HepG2 (cell line): ENCODE measurements around the gene ST8SIA6. TPM values are rescaled to one million over a fixed set of nuclear protein-coding genes. Genes with fewer than 3 reads are reported as not detected.

Source experiments
- ATAC-seq: fragments of 200-7000 bp; cut with Tn5 transposase; 3 replicates; pipeline ENCODE4 v1.9.1; 2020; ENCODE audit warnings: mild to moderate bottlenecking, moderate library complexity
- BruUV-seq: library from RNA; stranded (reverse); fragments of 400-500 nt; replicated peaks from 2 replicates; lab custom pipeline; 2021; lab: Mats Ljungman, UMichigan
- CTCF ChIA-PET: fragments of 300-600 bp; formaldehyde crosslinking; extraction: SDS; loops from one replicate; lab custom pipeline; 2021; ENCODE audit warnings: low total read pairs, inconsistent platforms, low intra/inter-chr PET ratio; lab: Yijun Ruan, JAX
- POLR2A ChIA-PET: fragments of 350-600 bp; sonication (Branson Sonifier 250); formaldehyde crosslinking; loops from one replicate; lab custom pipeline; 2020; ENCODE audit warnings: antibody characterized with exemption, inconsistent platforms; lab: Yijun Ruan, JAX
- DNase-seq: peaks from one replicate; pipeline ENCODE4 v3.0.0-alpha.2; 2015; ENCODE audit warnings: low spot score
- FAIRE-seq: peaks from 3 replicates; lab custom pipeline; 2011; peaks lifted over from hg19 to GRCh38; lab: Jason Lieb, UNC
- H2AFZ ChIP-seq: one replicate; pipeline ENCODE4 v1.6.1; 2011; ENCODE audit warnings: low read length, inconsistent platforms
- H3K27ac ChIP-seq: fragments of 300-600 bp; 3 replicates; pipeline ENCODE4 v1.8.0; 2011; ENCODE audit warnings: mixed run types, mild to moderate bottlenecking, mixed read lengths, low read length, inconsistent platforms; ENCODE audit not compliant: insufficient read depth; ENCODE audit errors: extremely low read length
- H3K27me3 ChIP-seq, 2 experiments: fragments of 200-600 bp in 1 of 2; 2 replicates in 1 of 2; 3 replicates in 1 of 2; pipeline versions ENCODE4 v1.6.0 to v1.8.0; 2011; ENCODE audit warnings: low read length in 2 of 2, mild to moderate bottlenecking in 2 of 2, moderate library complexity in 2 of 2, inconsistent platforms in 1 of 2; ENCODE audit not compliant: insufficient read depth in 2 of 2, control insufficient read depth in 1 of 2
- H3K36me3 ChIP-seq, 2 experiments: fragments of 200-600 bp in 1 of 2; replicated peaks in 1 of 2; 2 replicates in 1 of 2; 3 replicates in 1 of 2; pipeline versions ENCODE4 v1.5.1 to v1.8.0; 2011; ENCODE audit warnings: low read length in 2 of 2, inconsistent platforms in 1 of 2; ENCODE audit not compliant: insufficient read depth in 2 of 2, control insufficient read depth in 1 of 2
- H3K4me1 ChIP-seq: 2 replicates; pipeline ENCODE4 v1.5.1; 2012; ENCODE audit warnings: low read length, inconsistent platforms; ENCODE audit not compliant: insufficient read depth
- H3K4me2 ChIP-seq: 2 replicates; pipeline ENCODE4 v1.6.0; 2011; ENCODE audit warnings: low read depth, low read length, inconsistent platforms
- H3K4me3 ChIP-seq, 3 experiments: fragments of 200-600 bp in 1 of 3; sonication (generic), shearing (Covaris generic) in 1 of 3; replicated peaks in 1 of 3; 2 replicates each; pipeline ENCODE4 v1.5.1; 2011 to 2016; ENCODE audit warnings: low read length in 3 of 3, inconsistent platforms in 2 of 3, low read depth in 2 of 3, mild to moderate bottlenecking in 2 of 3, control low read depth in 1 of 3, mixed read lengths in 1 of 3; ENCODE audit not compliant: insufficient read depth in 1 of 3
- H3K79me2 ChIP-seq: one replicate; pipeline ENCODE4 v1.6.1; 2011; ENCODE audit warnings: low read length, inconsistent platforms; ENCODE audit not compliant: insufficient read depth
- H3K9ac ChIP-seq: 2 replicates; pipeline ENCODE4 v1.6.0; 2011; ENCODE audit warnings: mild to moderate bottlenecking, low read depth, low read length, inconsistent platforms; ENCODE audit not compliant: insufficient read depth
- H3K9me3 ChIP-seq: 2 replicates; pipeline ENCODE4 v1.5.1; 2012; ENCODE audit warnings: mild to moderate bottlenecking, low read length
- H4K20me1 ChIP-seq: 2 replicates; pipeline ENCODE4 v1.6.0; 2011; ENCODE audit warnings: inconsistent platforms, mild to moderate bottlenecking, low read length, moderate library complexity; ENCODE audit not compliant: insufficient read depth
- ATRX ChIP-seq: sonication (generic); formaldehyde crosslinking; IDR thresholded peaks from 2 replicates; pipeline ENCODE4 v1.4.0; 2020; ENCODE audit warnings: missing genetic modification reagents, borderline replicate concordance
- DRAP1 ChIP-seq: IDR thresholded peaks from 2 replicates; pipeline ENCODE4 v1.6.1; 2016; ENCODE audit warnings: missing genetic modification reagents, missing compliant biosample characterization
- FOSL1 ChIP-seq: sonication (generic); formaldehyde crosslinking; IDR thresholded peaks from 2 replicates; pipeline ENCODE4 v1.9.0; 2021; ENCODE audit warnings: missing genetic modification reagents, borderline replicate concordance
- HCFC1 ChIP-seq: fragments of 150-350 bp; IDR thresholded peaks from 2 replicates; pipeline ENCODE4 v1.6.1; 2014; ENCODE audit warnings: low read depth, low read length
- IRF9 ChIP-seq: sonication (generic); formaldehyde crosslinking; IDR thresholded peaks from 2 replicates; pipeline ENCODE4 v1.8.0; 2022; ENCODE audit warnings: missing genetic modification reagents, mild to moderate bottlenecking, borderline replicate concordance
- JUND ChIP-seq: sonication (generic); formaldehyde crosslinking; IDR thresholded peaks from 2 replicates; pipeline ENCODE4 v1.8.0; 2022; ENCODE audit warnings: mild to moderate bottlenecking, missing genetic modification reagents
- KLF9 ChIP-seq: IDR thresholded peaks from 2 replicates; pipeline ENCODE4 v1.6.1; 2016; ENCODE audit warnings: low read depth
- MIXL1 ChIP-seq: IDR thresholded peaks from 2 replicates; pipeline ENCODE4 v1.6.1; 2016
- MNT ChIP-seq: fragments of 450-650 bp; IDR thresholded peaks from 2 replicates; pipeline ENCODE4 v1.6.1; 2016
- RCOR2 ChIP-seq: IDR thresholded peaks from 2 replicates; pipeline ENCODE4 v1.6.1; 2016; ENCODE audit warnings: missing biosample characterization, missing genetic modification reagents
- REST ChIP-seq, 2 experiments: IDR thresholded peaks; 2 replicates each; pipeline ENCODE4 v1.6.1; 2011 to 2012; ENCODE audit warnings: low read length in 2 of 2, borderline replicate concordance in 1 of 2, low read depth in 1 of 2, mild to moderate bottlenecking in 1 of 2, moderate library complexity in 1 of 2
- RFX5 ChIP-seq: IDR thresholded peaks from 2 replicates; pipeline ENCODE4 v1.6.1; 2011; ENCODE audit warnings: low read depth, low read length, improper control_type of control experiment
- SKIL ChIP-seq: sonication (generic); formaldehyde crosslinking; IDR thresholded peaks from 2 replicates; pipeline ENCODE4 v1.8.0; 2022; ENCODE audit warnings: missing genetic modification reagents, mild to moderate bottlenecking, moderate library complexity, borderline replicate concordance
- ZNF264 ChIP-seq: sonication (generic); formaldehyde crosslinking; IDR thresholded peaks from 2 replicates; pipeline ENCODE4 v1.4.0; 2020; ENCODE audit warnings: missing genetic modification reagents
- ZNF597 ChIP-seq: sonication (generic); formaldehyde crosslinking; IDR thresholded peaks from 2 replicates; pipeline ENCODE4 v1.5.0; 2020; ENCODE audit warnings: missing genetic modification reagents
- WGBS: methylation state at CpG from one replicate; pipeline ENCODE4 v1.1.6; 2017; ENCODE audit warnings: low lambda C conversion rate; 5-methylcytosine and 5-hydroxymethylcytosine counted together
- in situ Hi-C: cut with HindIII; loops from 2 replicates; pipeline ENCODE4 v1.10.0; 2017; ENCODE audit warnings: low pct_unique_long_range_greater_than_20kb; ENCODE audit not compliant: extremely low pct_ligation_motif_present
- intact Hi-C: fragments of 100-400 bp; cut with micrococcal nuclease; formaldehyde crosslinking; loops from one replicate; pipeline ENCODE4 v1.10.0; 2022; ENCODE audit not compliant: unreplicated experiment
- polyA plus RNA-seq, 8 experiments: library from polyadenylated mRNA; depleted of rRNA in 3 of 8; stranded (reverse) in 7 of 8; unstranded in 1 of 8; fragments of >200 nt; fragmentation: Illumina TruSeq in 4 of 8; extraction: Trizol in 4 of 8; gene quantifications; 2 replicates each; pipeline versions ENCODE4 v1.2.1 to v1.2.3, GENCODE V29; 2011 to 2016; ENCODE audit warnings: low read depth in 4 of 8, missing spikeins in 1 of 8, mixed read lengths in 1 of 8; ENCODE audit not compliant: insufficient read depth in 1 of 8
- total RNA-seq, 5 experiments: library from RNA; depleted of rRNA; stranded (reverse); fragments of >200 nt; fragmentation: Illumina TruSeq; extraction: Trizol; gene quantifications; 2 replicates each; pipeline ENCODE4 v1.2.3, GENCODE V29; 2016; ENCODE audit warnings: low read depth in 1 of 5

The ST8SIA6 gene
- total and polyA plus RNA-seq, 2 of the 13 experiments (the other 11 are each of a cell fraction or from before 2014, with no cell fraction given): not detected

GRCh38 chr10:17366705-17367104 is 87.7 kb downstream of the ST8SIA6 start (continued):
- TF ChIP-seq KLF9 (CRISPR knock-in tag): no peak
- no peak for TF ChIP-seq ZNF264
- no peak for TF ChIP-seq SKIL
- TF ChIP-seq ATRX (CRISPR knock-in tag): no peak
- no peak for TF ChIP-seq ZNF597 (CRISPR knock-in tag)
- no peak for TF ChIP-seq RFX5
- TF ChIP-seq HCFC1: no peak

- no peaks in the 10 kb centered on the region for H3K4me1 ChIP-seq
- DNase-seq (no peak), ATAC-seq (no peak), FAIRE-seq (no peak)
- no peaks in the 10 kb centered on the region for H3K79me2 ChIP-seq
- no peaks in the 10 kb centered on the region for H4K20me1 ChIP-seq
- no peaks in the 10 kb centered on the region; the same call in 1 of the 2 replicates for H3K9me3 ChIP-seq
- H3K4me3 ChIP-seq: no peak overlapping the region
- POLR2A ChIA-PET: no interaction called here
- H2AFZ ChIP-seq: no peak overlapping the region
- CTCF ChIA-PET: no interaction called here
- H3K36me3 ChIP-seq: no peaks in the 10 kb centered on the region
- no peak overlapping the region for H3K4me2 ChIP-seq
- in situ Hi-C loops: no loop called here
- 0% methylated on average over 1 of the region's 1 CpG for WGBS
- intact Hi-C loops: no loop called here
- no TSS peak for BruUV-seq
- H3K27ac ChIP-seq: no peak overlapping the region
- no peak overlapping the region for H3K9ac ChIP-seq
- H3K27me3 ChIP-seq: no peaks in the 10 kb centered on the region
- no peak for TF ChIP-seq IRF9 (CRISPR knock-in tag)
- TF ChIP-seq RCOR2 (CRISPR knock-in tag): no peak
- TF ChIP-seq JUND (CRISPR knock-in tag): no peak
- no peak for TF ChIP-seq MNT
- TF ChIP-seq FOSL1 (CRISPR knock-in tag): no peak
- no peak for TF ChIP-seq DRAP1 (CRISPR knock-in tag)
- no peak for TF ChIP-seq MIXL1 (CRISPR knock-in tag)
- no peak for TF ChIP-seq REST (IDR thresholded peaks at IDR 0.05; ENCODE audit: borderline replicate concordance in 1 of 2, low read depth in 1 of 2, low read length in 2 of 2)
Observed at GRCh38 chr10:17365402-17365801, 89.0 kb downstream of the ST8SIA6 start.
